Right atrium auricular region (tissue), 2 donors: ENCODE results near the gene PDE6D. TPM values are rescaled to one million over a fixed set of nuclear protein-coding genes. Genes with fewer than 3 reads are reported as not detected.

Experiments
- DNase-seq: peaks from one replicate; pipeline ENCODE4 v3.0.0-alpha.2; 2019; ENCODE audit warnings: low spot score
- H3K27ac ChIP-seq, 2 donors: fragments of 200-600 bp; sonication (generic); 1 replicate in 1 of 2; 2 replicates in 1 of 2; pipeline ENCODE4 v1.5.1; 2016 to 2019
- H3K27me3 ChIP-seq, 2 donors: fragments of 200-600 bp; sonication (generic); one replicate each; pipeline versions ENCODE4 v1.5.1 to v1.6.0; 2017 to 2019
- H3K36me3 ChIP-seq: fragments of 200-600 bp; sonication (generic); one replicate; pipeline ENCODE4 v1.5.1; 2016
- H3K4me1 ChIP-seq, 2 donors: fragments of 200-600 bp; sonication (generic); one replicate each; pipeline versions ENCODE4 v1.5.1 to v1.6.0; 2017 to 2019
- H3K4me3 ChIP-seq, 2 donors: fragments of 200-600 bp; sonication (generic); 1 replicate in 1 of 2; 2 replicates in 1 of 2; pipeline ENCODE4 v1.5.1; 2017 to 2019; ENCODE audit warnings: mild to moderate bottlenecking in 1 of 2, moderate library complexity in 1 of 2
- H3K9me3 ChIP-seq, 2 donors: fragments of 200-600 bp; sonication (generic); one replicate each; pipeline ENCODE4 v1.5.1; 2019
- CTCF ChIP-seq, 2 donors: fragments of 200-600 bp; sonication (generic); IDR thresholded peaks; one replicate each; pipeline ENCODE4 v1.5.1; 2019; ENCODE audit warnings: antibody characterized with exemption in 2 of 2
- total RNA-seq, 2 donors: library from RNA; depleted of rRNA; stranded (reverse); fragments of >200 nt; gene quantifications; one replicate each; pipeline ENCODE4 v1.1.0, GENCODE V29; 2016

PDE6D gene
- total RNA-seq, 2 donors from 2014 or later, result 17.5 to 20.3 TPM

GRCh38 chr2:231689124-231689893, 91.8 kb downstream of the PDE6D start:
- H3K9me3 ChIP-seq, result no peaks in the 10 kb centered on the region
- DNase-seq, result no peak
- no peak overlapping the region for H3K27ac ChIP-seq
- H3K27me3 ChIP-seq, result no peaks in the 10 kb centered on the region
- H3K36me3 ChIP-seq, result no peaks in the 10 kb centered on the region
- H3K4me3 ChIP-seq, result no peak overlapping the region
- TF ChIP-seq CTCF (IDR thresholded peaks at IDR 0.05), result no peak
- peaks cover 0 to 16% of the 10 kb centered on the region in 2 donors for H3K4me1 ChIP-seq

- no peak overlapping the region for H3K27ac ChIP-seq
Observed at GRCh38 chr2:231688719-231689118, 92.4 kb downstream of the PDE6D start.

GRCh38 chr2:231687961-231688360, 93.1 kb downstream of the PDE6D start:
- no peak overlapping the region for H3K27ac ChIP-seq

More at GRCh38 chr2:231688719-231689118, 92.4 kb downstream of the PDE6D start:
- TF ChIP-seq CTCF (IDR thresholded peaks at IDR 0.05), result no peak
- no peaks in the 10 kb centered on the region for H3K36me3 ChIP-seq
- no peak for DNase-seq
- no peak overlapping the region for H3K4me3 ChIP-seq
- H3K4me1 ChIP-seq, result peaks cover 0 to 20% of the 10 kb centered on the region in 2 donors
- no peaks in the 10 kb centered on the region for H3K9me3 ChIP-seq
- no peaks in the 10 kb centered on the region for H3K27me3 ChIP-seq

GRCh38 chr2:231687133-231687852, 93.8 kb downstream of the PDE6D start:
- TF ChIP-seq CTCF (IDR thresholded peaks at IDR 0.05), result peak; percentile 45 to 76
- no peaks in the 10 kb centered on the region for H3K9me3 ChIP-seq
- no peak for DNase-seq
- H3K27ac ChIP-seq, result no peak overlapping the region
- H3K4me3 ChIP-seq, result no peak overlapping the region
- no peaks in the 10 kb centered on the region for H3K27me3 ChIP-seq
- peaks cover 0 to 24% of the 10 kb centered on the region in 2 donors for H3K4me1 ChIP-seq
- H3K36me3 ChIP-seq, result no peaks in the 10 kb centered on the region

More at GRCh38 chr2:231687961-231688360, 93.1 kb downstream of the PDE6D start:
- Histone ChIP-seq H3K4me3 (no peak overlapping the region), H3K9me3 (no peaks in the 10 kb centered on the region), H3K27me3 (no peaks in the 10 kb centered on the region), H3K36me3 (no peaks in the 10 kb centered on the region), H3K4me1 (peaks cover 0 to 24% of the 10 kb centered on the region in 2 donors)
- DNase-seq, result no peak
- no peak for TF ChIP-seq CTCF (IDR thresholded peaks at IDR 0.05)

- no peak for TF ChIP-seq CTCF (IDR thresholded peaks at IDR 0.05)
- Histone ChIP-seq H3K4me1 (peaks cover 0 to 33% of the 10 kb centered on the region in 2 donors), H3K9me3 (no peaks in the 10 kb centered on the region), H3K27me3 (no peaks in the 10 kb centered on the region), H3K36me3 (no peaks in the 10 kb centered on the region), H3K4me3 (no peak overlapping the region), H3K27ac (peak overlapping the region; percentile 77 to 95)
- DNase-seq, result no peak
Observed at GRCh38 chr2:231686192-231687100, 94.6 kb downstream of the PDE6D start.
